WTC11 (cell line): ENCODE data around the gene THSD7B.

Experiments
- CTCF ChIP-seq: fragments of 200-600 bp; IDR thresholded peaks from 2 replicates; pipeline ENCODE4 v1.8.0; 2022; ENCODE audit warnings: antibody characterized with exemption
- E2F4 ChIP-seq: sonication (generic); formaldehyde crosslinking; IDR thresholded peaks from 2 replicates; pipeline ENCODE4 v1.8.1; 2022; ENCODE audit warnings: low read depth, mild to moderate bottlenecking, moderate library complexity, missing genetic modification reagents, borderline replicate concordance
- JUN ChIP-seq: sonication (generic); formaldehyde crosslinking; IDR thresholded peaks from 2 replicates; pipeline ENCODE4 v1.8.0; 2023; ENCODE audit warnings: mild to moderate bottlenecking, missing genetic modification reagents
- NFE2L1 ChIP-seq: sonication (generic); formaldehyde crosslinking; IDR thresholded peaks from 2 replicates; pipeline ENCODE4 v1.8.1; 2023; ENCODE audit warnings: missing genetic modification reagents
- SP1 ChIP-seq: sonication (generic); formaldehyde crosslinking; conservative IDR thresholded peaks from 2 replicates; pipeline ENCODE4 v1.8.1; 2022; ENCODE audit warnings: missing genetic modification reagents
- USF1 ChIP-seq: sonication (generic); formaldehyde crosslinking; IDR thresholded peaks from 2 replicates; pipeline ENCODE4 v1.8.0; 2022; ENCODE audit warnings: mild to moderate bottlenecking, missing genetic modification reagents

GRCh38 chr2:137383391-137383790 is 618.0 kb downstream of the THSD7B start:
- TF ChIP-seq USF1 (CRISPR knock-in tag) (no peak), E2F4 (no peak), CTCF (no peak), SP1 (no peak), JUN (CRISPR knock-in tag) (no peak), NFE2L1 (no peak)
